Upper lobe of left lung (tissue), 4 donors: ENCODE measurements around the gene RNF183.

Experiments used
- CTCF ChIP-seq, 6 experiments: fragments of 450-650 bp in 4 of 6; fragments of 200-600 bp in 2 of 6; sonication (generic) in 2 of 6; IDR thresholded peaks; one replicate each; pipeline ENCODE4 v1.5.1; 2016 to 2019; ENCODE audit warnings: antibody characterized with exemption in 6 of 6
- POLR2A ChIP-seq, 4 donors: fragments of 450-650 bp; IDR thresholded peaks; one replicate each; pipeline ENCODE4 v1.5.1; 2016 to 2017; ENCODE audit warnings: antibody characterized with exemption in 4 of 4, mild to moderate bottlenecking in 2 of 4

DNA sequence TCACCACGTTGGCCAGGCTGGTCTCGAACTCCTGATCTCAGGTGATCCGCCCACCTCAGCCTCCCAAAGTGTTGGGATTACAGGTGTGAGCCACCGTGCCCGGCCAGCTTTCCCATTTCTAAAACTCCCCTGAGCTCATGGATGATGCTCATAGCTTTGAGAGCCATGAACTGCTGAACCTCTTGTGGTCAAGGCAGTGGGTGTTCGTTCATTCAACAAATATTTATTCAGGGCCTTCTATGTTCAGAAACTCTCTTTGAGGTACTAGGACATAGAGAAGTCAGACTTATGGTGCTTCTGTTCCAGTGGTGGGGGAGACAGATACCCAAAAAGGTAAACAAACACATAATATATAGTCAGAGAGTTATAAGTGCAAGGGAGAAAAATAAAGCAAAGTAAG, 48.8 kb upstream of the RNF183 start:
- TF ChIP-seq CTCF (IDR thresholded peaks at IDR 0.05) (no peak), POLR2A (IDR thresholded peaks at IDR 0.05) (no peak)
